ENCODE data around the gene STS. TPM values are rescaled to one million over a fixed set of nuclear protein-coding genes. Genes with fewer than 3 reads are reported as not detected.
A peak's percentile ranks its signal among the peaks of the same experiment; 100 is the strongest.

The STS gene
- total and polyA plus RNA-seq, 5 donors from 2014 or later = 0.54 to 1.6 (median 1.3) TPM

DNA sequence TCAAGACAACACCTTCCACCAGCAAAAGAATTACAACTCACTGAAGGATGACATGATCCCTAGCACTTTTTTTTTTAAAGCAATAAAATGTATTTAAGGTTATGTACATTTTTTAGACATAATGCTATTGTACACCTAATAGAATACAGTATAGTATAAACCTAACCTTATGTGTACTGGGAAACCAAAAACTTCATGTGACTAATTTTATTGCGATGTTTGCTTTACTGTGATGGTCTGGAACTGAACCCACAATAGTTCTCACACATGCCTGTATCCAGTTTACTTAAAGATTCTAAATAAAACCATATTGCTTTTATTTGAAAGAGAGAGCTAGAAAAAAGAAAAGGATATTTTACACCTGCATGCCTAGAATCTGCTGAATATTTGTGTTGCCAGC is 4.4 kb upstream of the STS start:
- Mint-ChIP-seq H3K4me3 (no peak overlapping the region), H3K27me3 (no peaks in the 10 kb centered on the region), H3K27ac (no peak overlapping the region), H3K36me3 (peaks cover 4% of the 10 kb centered on the region), H3K9me3 (no peaks in the 10 kb centered on the region), H3K4me1 (peaks cover 23 to 63% (median 34%) of the 10 kb centered on the region in 4 donors)
- Histone ChIP-seq H3K4me3 (ENCODE audit: low read depth, low read length) (no peak overlapping the region), H3K27me3 (ENCODE audit: control insufficient read depth, insufficient read depth, low read length) (no peaks in the 10 kb centered on the region), H3K36me3 (ENCODE audit: control insufficient read depth, insufficient read depth, low read length) (no peaks in the 10 kb centered on the region), H3K9me3 (ENCODE audit: control insufficient read depth in 2 of 2, low read length in 2 of 2) (no peaks in the 10 kb centered on the region), H3K27ac (ENCODE audit: insufficient read depth, low read length, poor library complexity, severe bottlenecking) (no peak overlapping the region), H3K4me1 (ENCODE audit: control insufficient read depth, insufficient read depth, low read length, poor library complexity, severe bottlenecking) (peaks cover 8% of the 10 kb centered on the region)
- ATAC-seq (ENCODE audit: low read depth in 2 of 2) (no peak), DNase-seq (no peak)

DNA sequence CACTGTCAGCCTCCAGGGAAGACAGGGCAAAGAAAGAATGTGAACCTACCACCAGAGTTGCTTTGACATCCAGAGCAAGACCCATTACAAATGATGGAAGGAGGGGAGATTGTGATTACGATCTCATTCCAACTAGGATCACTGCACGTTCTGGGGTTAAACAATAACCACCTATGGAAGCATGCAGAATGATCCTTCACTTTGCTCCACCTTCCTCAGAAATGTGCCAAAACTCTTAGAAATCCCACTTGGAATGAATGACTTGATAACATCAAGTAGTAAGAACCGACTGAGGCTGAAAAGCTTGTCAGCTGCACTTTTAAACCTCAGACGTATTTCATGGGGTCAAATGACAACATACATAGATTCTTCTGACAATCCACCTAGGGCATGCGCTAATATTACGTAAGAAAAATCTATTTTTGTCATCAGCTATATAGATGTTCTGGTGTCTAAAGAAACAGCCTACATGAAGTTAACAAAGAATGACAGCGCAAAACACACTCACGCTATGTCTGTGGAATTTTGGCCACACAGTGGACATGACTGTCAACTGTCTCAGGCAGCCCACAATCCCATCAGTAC is 3.5 kb upstream of the STS start:
- Mint-ChIP-seq H3K27ac (peak overlapping the region in 2 of 3 donors; percentile 57 to 69), H3K4me3 (peak overlapping the region in 2 of 4 donors; percentile 30 to 54), H3K36me3 (peaks cover 4% of the 10 kb centered on the region), H3K27me3 (no peaks in the 10 kb centered on the region), H3K4me1 (peaks cover 20 to 68% (median 32%) of the 10 kb centered on the region in 4 donors), H3K9me3 (no peaks in the 10 kb centered on the region)
- H3K27me3 ChIP-seq (ENCODE audit: control insufficient read depth, insufficient read depth, low read length) = no peaks in the 10 kb centered on the region
- ATAC-seq (ENCODE audit: low read depth in 2 of 2) (no peak), DNase-seq (no peak)
- H3K4me3 ChIP-seq (ENCODE audit: low read depth, low read length) = no peak overlapping the region
- peaks cover 8% of the 10 kb centered on the region for H3K4me1 ChIP-seq (ENCODE audit: control insufficient read depth, insufficient read depth, low read length, poor library complexity, severe bottlenecking)
- H3K36me3 ChIP-seq (ENCODE audit: control insufficient read depth, insufficient read depth, low read length) = no peaks in the 10 kb centered on the region
- no peak overlapping the region for H3K27ac ChIP-seq (ENCODE audit: insufficient read depth, low read length, poor library complexity, severe bottlenecking)
- H3K9me3 ChIP-seq (ENCODE audit: control insufficient read depth in 2 of 2, low read length in 2 of 2) = no peaks in the 10 kb centered on the region

DNA sequence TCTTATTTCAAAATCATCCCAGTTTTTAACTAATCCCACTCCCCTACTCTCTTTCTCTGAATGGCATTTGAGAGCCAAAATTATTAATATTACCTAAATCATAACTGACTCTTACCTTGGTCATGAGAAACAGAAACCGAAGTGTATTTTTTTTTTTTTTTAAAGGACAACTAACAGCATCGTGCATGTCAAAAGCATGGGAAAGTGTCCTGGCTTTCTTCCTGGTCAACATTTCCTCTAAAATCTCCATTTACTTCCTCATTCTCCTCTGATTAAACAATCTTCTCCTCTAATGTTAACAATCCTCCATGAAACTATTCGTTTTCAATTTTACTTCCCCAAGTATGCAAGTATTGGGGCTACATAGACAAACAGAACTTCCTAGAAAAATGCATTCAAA is 2.1 kb upstream of the STS start:
- peaks cover 17 to 66% (median 31%) of the 10 kb centered on the region in 4 donors for H3K4me1 Mint-ChIP-seq
- H3K9me3 Mint-ChIP-seq = no peaks in the 10 kb centered on the region
- H3K4me3 Mint-ChIP-seq = peak overlapping the region in 2 of 4 donors; percentile 49 to 94
- DNase-seq (no peak), ATAC-seq (ENCODE audit: low read depth in 2 of 2) (no peak)
- no peak overlapping the region for H3K27ac Mint-ChIP-seq
- no peaks in the 10 kb centered on the region for H3K36me3 ChIP-seq (ENCODE audit: control insufficient read depth, insufficient read depth, low read length)
- no peaks in the 10 kb centered on the region for H3K27me3 Mint-ChIP-seq
- H3K9me3 ChIP-seq (ENCODE audit: control insufficient read depth in 2 of 2, low read length in 2 of 2) = no peaks in the 10 kb centered on the region
- H3K27me3 ChIP-seq (ENCODE audit: control insufficient read depth, insufficient read depth, low read length) = no peaks in the 10 kb centered on the region
- no peak overlapping the region for H3K27ac ChIP-seq (ENCODE audit: insufficient read depth, low read length, poor library complexity, severe bottlenecking)
- H3K4me3 ChIP-seq (ENCODE audit: low read depth, low read length) = no peak overlapping the region
- no peaks in the 10 kb centered on the region for H3K36me3 Mint-ChIP-seq
- peaks cover 8% of the 10 kb centered on the region for H3K4me1 ChIP-seq (ENCODE audit: control insufficient read depth, insufficient read depth, low read length, poor library complexity, severe bottlenecking)

DNA sequence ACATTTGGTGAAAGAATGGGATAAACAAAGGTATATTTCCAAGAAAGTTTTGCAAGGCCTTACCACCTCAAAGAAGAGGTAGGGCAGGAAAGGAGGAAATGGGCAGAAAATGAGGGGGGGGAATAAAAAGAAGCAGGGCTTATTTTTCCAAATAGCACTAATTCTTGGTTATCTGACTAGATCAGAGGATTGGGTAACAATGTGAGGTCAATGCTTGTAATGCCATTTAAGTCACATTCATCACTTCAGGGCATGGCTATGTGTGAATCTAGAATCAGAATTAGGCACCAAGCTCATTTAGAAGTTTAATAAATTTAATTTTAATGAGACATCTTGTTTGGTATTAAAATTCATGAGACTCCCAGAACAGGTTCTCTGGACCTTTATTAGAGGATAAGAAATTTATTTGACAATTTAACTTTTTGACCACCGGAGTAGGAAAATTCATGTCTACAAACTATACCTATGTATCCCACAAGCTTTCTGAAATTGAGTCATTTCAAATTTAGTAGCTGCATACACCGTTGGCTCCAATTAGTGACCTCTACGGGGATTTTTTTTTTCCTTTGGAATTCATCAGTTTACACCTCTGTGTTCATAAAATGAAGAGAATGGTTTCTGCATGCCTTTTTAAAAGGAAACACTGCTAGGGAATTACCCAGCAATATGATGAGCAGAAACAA is 1.4 kb upstream of the STS start:
- H3K4me3 Mint-ChIP-seq = peak overlapping the region; percentile 90 to 94 (median 92)
- Histone ChIP-seq H3K27me3 (ENCODE audit: control insufficient read depth, insufficient read depth, low read length) (no peaks in the 10 kb centered on the region), H3K4me1 (ENCODE audit: control insufficient read depth, insufficient read depth, low read length, poor library complexity, severe bottlenecking) (peaks cover 8% of the 10 kb centered on the region), H3K36me3 (ENCODE audit: control insufficient read depth, insufficient read depth, low read length) (no peaks in the 10 kb centered on the region), H3K9me3 (ENCODE audit: control insufficient read depth in 2 of 2, low read length in 2 of 2) (no peaks in the 10 kb centered on the region), H3K27ac (ENCODE audit: insufficient read depth, low read length, poor library complexity, severe bottlenecking) (no peak overlapping the region), H3K4me3 (ENCODE audit: low read depth, low read length) (no peak overlapping the region)
- H3K9me3 Mint-ChIP-seq = no peaks in the 10 kb centered on the region
- H3K4me1 Mint-ChIP-seq = peaks cover 17 to 62% (median 30%) of the 10 kb centered on the region in 4 donors
- H3K36me3 Mint-ChIP-seq = no peaks in the 10 kb centered on the region
- peak overlapping the region in 1 of 3 donors; percentile 92 for H3K27ac Mint-ChIP-seq
- DNase-seq = no peak
- no peaks in the 10 kb centered on the region for H3K27me3 Mint-ChIP-seq
- no peak for ATAC-seq (ENCODE audit: low read depth in 2 of 2)

DNA sequence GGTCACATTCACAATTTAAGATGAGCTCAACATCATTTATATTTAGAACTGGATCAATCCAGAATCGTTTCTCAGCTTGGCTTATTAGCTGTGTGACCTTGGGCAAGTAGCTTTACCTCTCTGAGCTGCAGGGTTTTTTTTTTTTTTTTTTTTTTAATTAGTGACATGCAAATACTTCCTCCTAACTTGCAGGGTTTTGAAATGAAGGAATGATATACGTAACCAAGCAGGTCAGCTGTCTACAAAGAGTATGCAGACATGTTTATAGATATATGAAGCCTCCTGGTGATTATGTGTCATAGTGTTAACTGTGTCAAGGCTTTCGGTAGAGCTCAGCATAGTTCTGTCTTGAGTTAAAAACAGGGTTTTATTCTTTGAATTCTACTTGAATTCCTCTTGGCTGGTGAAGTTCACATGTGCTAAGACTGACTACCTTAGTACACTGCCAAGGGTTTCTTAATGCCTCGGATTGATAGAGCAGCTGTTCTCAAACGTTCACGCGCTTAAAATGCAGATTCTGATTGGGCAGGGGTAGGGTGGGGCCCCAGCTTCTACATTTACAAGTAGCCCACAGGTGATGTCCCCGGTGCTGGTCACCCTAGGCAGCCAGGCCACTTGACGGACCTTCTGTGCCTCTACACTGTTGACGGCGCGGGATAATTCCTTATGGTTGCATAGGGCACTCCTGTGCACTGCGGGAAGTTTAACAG is 654 bp upstream of the STS start:
- Histone ChIP-seq H3K9me3 (ENCODE audit: control insufficient read depth in 2 of 2, low read length in 2 of 2) (no peaks in the 10 kb centered on the region), H3K36me3 (ENCODE audit: control insufficient read depth, insufficient read depth, low read length) (no peaks in the 10 kb centered on the region), H3K27ac (ENCODE audit: insufficient read depth, low read length, poor library complexity, severe bottlenecking) (peak overlapping the region; percentile 79), H3K27me3 (ENCODE audit: control insufficient read depth, insufficient read depth, low read length) (no peaks in the 10 kb centered on the region), H3K4me3 (ENCODE audit: low read depth, low read length) (peak overlapping the region; percentile 70), H3K4me1 (ENCODE audit: control insufficient read depth, insufficient read depth, low read length, poor library complexity, severe bottlenecking) (peaks cover 8% of the 10 kb centered on the region)
- Mint-ChIP-seq H3K27me3 (no peaks in the 10 kb centered on the region), H3K27ac (peak overlapping the region; percentile 71 to 93 (median 92)), H3K9me3 (no peaks in the 10 kb centered on the region), H3K36me3 (no peaks in the 10 kb centered on the region), H3K4me3 (peak overlapping the region; percentile 90 to 94 (median 92)), H3K4me1 (peaks cover 16 to 56% (median 26%) of the 10 kb centered on the region in 4 donors)
- peak; percentile 1 to 49 (median 16) for DNase-seq
- ATAC-seq (ENCODE audit: low read depth in 2 of 2) = peak; percentile 15 to 30

DNA sequence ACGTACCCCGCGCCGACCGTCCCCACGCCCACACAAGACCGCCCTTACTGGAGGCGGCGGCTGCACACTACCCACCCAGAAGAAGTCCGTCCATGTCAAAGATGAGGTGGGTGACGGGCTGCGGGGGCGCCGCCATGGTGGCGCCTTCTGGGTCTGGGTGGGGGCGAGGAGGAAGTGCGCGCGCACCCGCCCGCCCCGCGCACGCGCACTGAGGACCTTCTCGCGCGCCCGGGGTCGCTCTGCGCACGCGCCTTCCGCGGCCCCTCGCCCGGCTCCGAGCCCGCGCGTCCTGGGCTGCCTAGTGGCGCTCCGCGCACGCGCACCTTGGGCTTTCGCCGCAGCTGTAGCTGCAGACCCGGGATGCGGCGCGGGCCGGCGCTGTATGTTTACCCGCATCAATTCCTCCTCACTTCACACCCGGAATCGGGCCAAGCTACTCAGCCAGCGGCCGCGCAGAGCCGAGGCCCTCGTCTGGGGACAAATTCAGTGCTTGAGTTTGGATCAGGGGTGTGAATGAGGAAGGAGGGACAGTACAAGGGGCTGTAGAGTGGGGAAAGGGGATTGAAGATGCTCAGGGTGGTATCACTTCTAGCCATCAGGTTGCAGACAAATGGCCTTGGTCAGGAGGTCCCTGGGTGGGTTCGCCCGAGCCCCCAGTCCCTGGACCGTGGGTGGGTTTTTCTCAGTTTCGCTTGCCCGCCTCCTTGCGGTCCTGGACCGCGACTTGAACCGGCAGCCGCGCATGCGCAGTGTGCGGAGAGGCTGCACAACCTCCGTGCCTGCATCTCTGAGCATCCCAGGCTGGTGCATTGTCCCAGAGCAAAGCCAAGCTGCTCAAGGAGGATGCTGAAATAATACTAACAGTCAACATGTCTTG is 704 bp downstream of the STS start, which contains the start of gene PUDP:
PUDP (minus strand) TSS at position 176 of the 877 bp plus-strand sequence; CDS start at position 136, 40 bp downstream.
- Mint-ChIP-seq H3K4me3 (peak within 1 kb of the TSS; percentile 94 to 95 (median 95)), H3K27me3 (no peaks in the 10 kb centered on the region)
- H3K4me3 ChIP-seq (ENCODE audit: low read depth, low read length) = peak within 1 kb of the TSS; percentile 92

DNA sequence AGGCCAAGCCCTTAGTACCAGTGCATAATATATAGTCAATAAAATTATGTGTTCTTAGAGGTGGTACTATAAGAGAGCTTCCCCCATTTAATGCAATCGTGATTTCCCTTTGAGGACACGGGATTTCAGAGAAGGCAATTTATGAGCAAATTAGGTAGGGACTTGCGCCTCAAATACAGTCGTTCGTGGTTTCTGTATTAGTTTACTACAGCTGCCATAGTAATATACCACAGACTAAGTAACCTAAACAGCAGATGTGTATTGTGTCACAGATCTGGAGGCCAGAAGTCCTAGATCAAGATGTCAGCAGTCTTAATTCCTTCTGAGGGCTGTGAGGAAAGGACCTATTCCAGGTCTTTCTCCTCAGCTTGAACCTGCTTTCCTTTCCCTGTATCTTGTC is 1.9 kb downstream of the STS start:
- H3K36me3 Mint-ChIP-seq = no peaks in the 10 kb centered on the region
- H3K27ac Mint-ChIP-seq = peak overlapping the region in 1 of 3 donors; percentile 95
- Histone ChIP-seq H3K4me3 (ENCODE audit: low read depth, low read length) (no peak overlapping the region), H3K4me1 (ENCODE audit: control insufficient read depth, insufficient read depth, low read length, poor library complexity, severe bottlenecking) (peaks cover 8% of the 10 kb centered on the region), H3K27me3 (ENCODE audit: control insufficient read depth, insufficient read depth, low read length) (no peaks in the 10 kb centered on the region), H3K27ac (ENCODE audit: insufficient read depth, low read length, poor library complexity, severe bottlenecking) (no peak overlapping the region), H3K36me3 (ENCODE audit: control insufficient read depth, insufficient read depth, low read length) (no peaks in the 10 kb centered on the region), H3K9me3 (ENCODE audit: control insufficient read depth in 2 of 2, low read length in 2 of 2) (no peaks in the 10 kb centered on the region)
- H3K4me3 Mint-ChIP-seq = peak overlapping the region; percentile 94 to 95 (median 95)
- H3K4me1 Mint-ChIP-seq = peaks cover 5 to 33% (median 19%) of the 10 kb centered on the region in 4 donors
- DNase-seq (no peak), ATAC-seq (ENCODE audit: low read depth in 2 of 2) (no peak)
- H3K9me3 Mint-ChIP-seq = no peaks in the 10 kb centered on the region
- no peaks in the 10 kb centered on the region for H3K27me3 Mint-ChIP-seq

More for the DNA sequence above, 704 bp downstream of the STS start, which contains the start of gene PUDP:
- Mint-ChIP-seq H3K9me3 (no peaks in the 10 kb centered on the region), H3K4me1 (peaks cover 9 to 45% (median 23%) of the 10 kb centered on the region in 4 donors), H3K36me3 (no peaks in the 10 kb centered on the region), H3K27ac (peak within 1 kb of the TSS; percentile 71 to 95 (median 95))
- no peaks in the 10 kb centered on the region for H3K36me3 ChIP-seq (ENCODE audit: control insufficient read depth, insufficient read depth, low read length)
- ATAC-seq (ENCODE audit: low read depth in 2 of 2) (peak; percentile 80), DNase-seq (peak; percentile 77 to 94 (median 90))
- no peaks in the 10 kb centered on the region for H3K9me3 ChIP-seq (ENCODE audit: control insufficient read depth in 2 of 2, low read length in 2 of 2)
- peak within 1 kb of the TSS; percentile 79 for H3K27ac ChIP-seq (ENCODE audit: insufficient read depth, low read length, poor library complexity, severe bottlenecking)
- H3K27me3 ChIP-seq (ENCODE audit: control insufficient read depth, insufficient read depth, low read length) = no peaks in the 10 kb centered on the region
- peaks cover 8% of the 10 kb centered on the region for H3K4me1 ChIP-seq (ENCODE audit: control insufficient read depth, insufficient read depth, low read length, poor library complexity, severe bottlenecking)
